ENCODE measurements around the gene CDKL4.
"Not testable (repeated sequence)": the region's sequence is repeated elsewhere in the genome, so short reads cannot be mapped to it uniquely, and the experiment has no call there.

CDKL4 gene

DNA sequence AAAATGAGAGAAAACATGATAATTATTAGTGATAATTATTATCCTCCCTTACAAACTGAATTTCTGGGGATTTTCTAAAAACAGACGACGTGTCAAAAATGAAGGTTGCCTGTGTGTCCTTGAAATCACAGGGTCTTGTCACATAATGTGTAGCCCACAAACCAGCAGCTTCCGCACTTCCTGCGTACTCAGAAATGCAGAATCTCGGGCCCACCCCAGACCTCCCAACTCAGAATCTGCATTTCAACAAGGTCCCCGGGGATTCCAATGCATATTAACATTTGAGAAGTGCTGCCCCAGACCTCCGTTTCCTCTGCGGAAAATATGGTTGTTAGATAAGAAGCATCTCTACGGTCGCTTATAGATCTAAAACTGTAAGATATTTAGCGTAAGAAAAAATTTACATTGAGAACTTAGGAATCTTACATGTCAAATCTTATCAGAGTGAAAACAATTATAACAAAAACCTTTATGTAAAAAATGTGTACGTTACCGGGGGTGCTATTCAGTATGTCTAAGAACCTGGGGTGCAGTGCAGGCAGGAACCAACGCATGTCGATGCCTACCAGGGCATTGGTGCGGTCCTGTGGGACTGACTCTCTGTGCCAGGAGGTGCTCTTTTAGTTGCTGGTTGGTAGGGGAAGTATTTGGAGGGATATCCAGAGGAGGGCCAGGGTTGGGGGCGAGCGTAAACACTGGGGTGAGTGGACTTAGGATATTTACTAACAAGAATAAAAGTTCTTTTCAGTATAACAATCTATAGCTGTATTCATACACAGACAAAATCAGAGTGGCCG lies 15.2 kb downstream of the CDKL4 start:
- DNase-seq, result no peak

DNA sequence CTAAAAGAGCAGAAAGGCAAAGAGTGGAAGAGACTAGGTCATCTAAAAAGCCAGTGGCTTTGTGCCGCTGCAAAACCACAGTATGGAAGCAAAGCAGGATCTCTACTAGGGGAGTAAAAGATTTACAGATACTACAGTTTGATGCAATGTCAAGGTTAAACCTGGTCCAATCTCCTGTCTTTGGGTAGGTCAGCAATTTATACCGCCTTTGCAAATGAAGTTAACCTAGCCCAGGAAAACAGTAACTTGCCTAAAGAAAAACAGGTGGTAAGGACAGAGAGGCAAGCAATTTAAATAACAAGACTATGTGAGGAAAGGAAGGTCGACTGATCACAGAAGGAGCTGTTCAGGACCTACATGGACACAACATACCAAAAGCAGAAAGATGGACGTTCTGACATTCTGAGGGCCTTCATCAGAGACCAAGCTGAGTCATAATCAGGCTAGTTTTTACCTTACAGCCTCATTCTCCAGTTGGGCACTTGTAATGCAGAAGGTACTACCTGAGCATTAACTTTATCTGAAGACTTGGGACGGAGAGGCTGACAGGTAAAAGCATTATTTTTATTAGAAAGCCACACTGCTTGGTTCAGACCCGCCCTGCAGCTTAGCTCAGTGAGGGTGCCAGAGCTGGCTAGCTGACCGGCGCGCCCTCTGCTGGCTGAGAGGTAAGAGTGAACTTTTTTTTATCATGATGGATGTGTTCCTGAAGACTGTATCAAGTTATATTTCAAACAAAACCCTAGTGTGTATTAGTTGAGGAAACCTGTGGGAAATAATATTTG lies 15.9 kb downstream of the CDKL4 start:
- peak; percentile 83 for DNase-seq

DNA sequence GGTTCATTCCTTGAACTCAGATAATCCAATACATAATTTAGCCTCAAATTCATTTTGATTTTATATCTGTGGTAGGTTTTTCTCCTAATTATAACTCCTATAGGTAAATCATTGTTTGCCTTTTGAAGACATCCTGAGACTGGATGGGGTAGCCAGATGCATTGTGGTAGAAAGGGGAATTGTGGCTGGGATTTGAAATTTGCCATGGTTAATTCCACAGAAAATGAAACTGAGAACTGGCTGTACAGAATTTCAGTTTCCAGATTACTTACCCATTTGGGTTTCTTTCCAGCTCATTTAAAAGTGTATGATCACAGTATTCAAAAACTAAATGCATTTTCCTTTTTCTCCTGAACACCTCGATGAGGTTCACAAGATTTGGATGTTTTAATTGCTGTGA lies 18.2 kb downstream of the CDKL4 start:
- no peak for DNase-seq

- DNase-seq, result no peak
These were observed 19.9 kb downstream of the CDKL4 start for GRCh38 chr2:39223909-39224308.

- no peak for DNase-seq
These were observed 22.3 kb downstream of the CDKL4 start for GRCh38 chr2:39221459-39221858.

- DNase-seq, result no peak
These were observed 23.6 kb downstream of the CDKL4 start for GRCh38 chr2:39220136-39220535.

DNA sequence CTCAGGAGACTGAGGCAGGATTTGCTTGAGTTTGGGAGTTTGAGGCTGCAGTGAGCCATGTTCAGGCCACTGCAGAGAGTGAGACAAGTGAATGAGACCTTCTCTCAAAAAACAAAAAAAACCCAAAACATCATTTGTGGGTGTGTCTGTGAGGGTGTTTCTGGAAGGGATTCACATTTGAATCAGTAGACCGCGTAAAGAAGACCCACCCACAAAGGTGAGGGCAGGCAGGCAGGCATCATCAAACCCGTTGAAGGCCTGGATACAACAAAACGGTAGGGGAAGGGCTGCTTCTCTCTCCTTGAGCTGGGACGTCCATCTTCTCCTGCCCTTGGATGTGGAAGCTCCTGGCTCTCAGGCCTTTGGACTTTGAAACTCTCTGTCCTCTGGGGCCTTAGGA lies 25.4 kb downstream of the CDKL4 start:
- DNase-seq, result no peak

GRCh38 chr2:39217192-39217550 lies 26.6 kb downstream of the CDKL4 start:
- DNase-seq, result no peak

- DNase-seq, result peak; percentile 32
These were observed 27.2 kb downstream of the CDKL4 start for GRCh38 chr2:39216346-39217191.

- no peak for DNase-seq
These were observed 28.2 kb downstream of the CDKL4 start for GRCh38 chr2:39215545-39215944.

GRCh38 chr2:39213015-39213414 lies 30.8 kb downstream of the CDKL4 start:
- DNase-seq, result no peak

GRCh38 chr2:39210846-39211245 lies 32.9 kb downstream of the CDKL4 start:
- no peak for DNase-seq

- no peak for DNase-seq
These were observed 40.4 kb downstream of the CDKL4 start for GRCh38 chr2:39203382-39203781.

DNA sequence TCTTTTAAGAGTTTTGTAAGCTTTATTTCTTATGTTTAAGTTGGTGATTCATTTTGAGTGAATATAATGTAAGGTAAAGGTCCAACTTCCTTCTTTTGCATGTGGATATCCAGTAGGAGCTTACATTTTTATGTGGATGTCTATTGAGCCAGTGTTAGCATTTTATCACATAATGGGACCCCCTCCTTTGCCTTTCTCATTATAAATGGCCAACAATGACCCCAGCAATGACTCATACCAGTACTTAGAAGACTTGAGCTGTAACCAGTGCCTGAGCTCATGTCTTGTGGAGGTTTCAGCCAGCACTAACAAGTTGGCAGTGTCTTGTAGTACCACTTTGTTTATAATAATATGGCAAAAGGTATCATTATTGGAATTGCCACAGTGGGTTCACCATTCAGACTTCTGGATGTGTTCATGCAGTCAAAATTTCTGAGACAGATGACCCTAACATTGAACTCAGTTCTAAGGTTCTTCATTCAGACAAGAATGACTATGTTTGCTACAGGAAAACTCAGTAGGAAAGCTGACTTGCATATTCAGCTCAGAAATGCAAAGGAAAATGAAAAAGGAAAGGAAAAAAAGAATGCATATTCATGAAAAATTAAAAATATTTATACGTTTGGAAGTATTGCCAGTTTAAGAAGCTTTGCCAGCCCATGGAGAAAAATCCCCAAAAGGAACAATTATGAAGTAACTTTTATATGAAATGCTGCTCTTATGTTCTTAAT lies 41.0 kb downstream of the CDKL4 start:
- no peak for DNase-seq

GRCh38 chr2:39197003-39197402 lies 46.8 kb downstream of the CDKL4 start:
- DNase-seq, result not testable (repeated sequence)

- DNase-seq, result no peak
These were observed 49.1 kb downstream of the CDKL4 start for GRCh38 chr2:39194686-39195085.

GRCh38 chr2:39188960-39189494 lies 54.7 kb downstream of the CDKL4 start:
- DNase-seq, result no peak

- no peak for DNase-seq
These were observed 60.1 kb downstream of the CDKL4 start for GRCh38 chr2:39183673-39184072.

DNA sequence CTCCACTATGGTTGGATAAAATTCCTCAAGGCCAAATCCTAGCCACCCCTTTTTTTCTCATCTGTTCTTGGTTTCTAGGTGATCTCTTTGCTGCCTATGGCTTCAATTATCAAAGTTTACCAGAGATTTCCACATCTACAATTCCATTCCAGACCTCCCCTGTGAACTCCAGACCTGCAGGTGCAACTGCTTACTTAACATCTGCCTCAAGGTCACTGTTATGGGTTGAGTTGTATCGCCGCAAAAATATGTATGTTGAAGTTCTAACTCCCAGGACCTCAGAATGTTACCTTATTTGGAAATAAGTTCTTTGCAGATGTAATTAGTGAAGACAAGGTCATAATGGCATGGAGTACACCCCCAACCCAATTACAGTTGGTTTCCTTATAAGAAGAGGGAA lies 62.5 kb downstream of the CDKL4 start:
- no peak for DNase-seq

- no peak for DNase-seq
These were observed 63.5 kb downstream of the CDKL4 start for GRCh38 chr2:39179974-39180960.

- DNase-seq, result no peak
These were observed 65.0 kb downstream of the CDKL4 start for GRCh38 chr2:39178756-39179155.
